ENCODE results near the gene KCNJ2.

Gene KCNJ2

DNA sequence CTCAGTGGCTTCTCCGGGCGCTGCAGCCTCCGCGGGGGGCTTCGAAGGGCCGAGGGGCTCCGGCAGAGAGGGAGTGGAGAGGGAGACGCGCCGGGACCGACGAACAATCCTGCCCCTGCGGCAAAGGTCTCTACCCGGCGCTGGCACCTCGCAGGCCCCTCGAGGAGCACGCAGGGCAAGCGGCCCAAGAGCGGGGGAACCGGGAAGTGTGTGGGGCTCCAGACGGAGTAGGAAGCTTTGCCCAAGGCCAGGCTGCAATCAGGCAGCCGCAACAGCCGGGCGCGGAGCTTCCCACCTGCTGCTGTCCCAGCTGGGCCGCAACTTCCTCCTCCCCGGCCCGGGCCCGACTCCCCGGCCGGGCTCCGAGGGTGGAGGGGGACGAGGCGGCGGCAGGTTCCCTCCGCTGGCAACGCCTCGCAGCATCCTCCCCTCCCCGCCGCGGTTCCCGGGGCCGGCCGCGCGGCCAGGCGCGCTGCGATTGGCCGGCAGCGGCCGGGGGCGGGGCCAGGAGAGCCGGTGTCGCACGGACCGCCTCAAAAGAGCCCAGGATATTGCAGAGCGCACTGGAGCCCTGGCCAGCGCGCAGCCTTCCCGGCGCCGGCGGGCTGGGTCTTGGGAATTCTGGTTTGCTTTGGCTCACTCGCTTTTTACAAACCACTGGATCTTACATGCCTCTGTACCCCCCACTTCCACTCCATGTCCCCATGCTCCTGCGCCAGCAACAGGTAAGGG is at the start of gene KCNJ2:
KCNJ2 (plus strand) TSS at position 556 of the 732 bp plus-strand sequence. CDS start 5,508 bp downstream, outside the sequence.
- H3K9me3 ChIP-seq (ENCODE audit: insufficient read depth, low read length): no peaks in the 10 kb centered on the region
- no peaks in the 10 kb centered on the region for H3K36me3 ChIP-seq (ENCODE audit: low read length)
- TF ChIP-seq EZH2phosphoT487 (conservative IDR thresholded peaks at IDR 0.05; ENCODE audit: low read length): no peak
- TF ChIP-seq, protein P1, sequence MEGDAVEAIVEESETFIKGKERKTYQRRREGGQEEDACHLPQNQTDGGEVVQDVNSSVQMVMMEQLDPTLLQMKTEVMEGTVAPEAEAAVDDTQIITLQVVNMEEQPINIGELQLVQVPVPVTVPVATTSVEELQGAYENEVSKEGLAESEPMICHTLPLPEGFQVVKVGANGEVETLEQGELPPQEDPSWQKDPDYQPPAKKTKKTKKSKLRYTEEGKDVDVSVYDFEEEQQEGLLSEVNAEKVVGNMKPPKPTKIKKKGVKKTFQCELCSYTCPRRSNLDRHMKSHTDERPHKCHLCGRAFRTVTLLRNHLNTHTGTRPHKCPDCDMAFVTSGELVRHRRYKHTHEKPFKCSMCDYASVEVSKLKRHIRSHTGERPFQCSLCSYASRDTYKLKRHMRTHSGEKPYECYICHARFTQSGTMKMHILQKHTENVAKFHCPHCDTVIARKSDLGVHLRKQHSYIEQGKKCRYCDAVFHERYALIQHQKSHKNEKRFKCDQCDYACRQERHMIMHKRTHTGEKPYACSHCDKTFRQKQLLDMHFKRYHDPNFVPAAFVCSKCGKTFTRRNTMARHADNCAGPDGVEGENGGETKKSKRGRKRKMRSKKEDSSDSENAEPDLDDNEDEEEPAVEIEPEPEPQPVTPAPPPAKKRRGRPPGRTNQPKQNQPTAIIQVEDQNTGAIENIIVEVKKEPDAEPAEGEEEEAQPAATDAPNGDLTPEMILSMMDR (IDR thresholded peaks at IDR 0.05; ENCODE audit: insufficient read depth, low read length, poor library complexity, severe bottlenecking): no peak
- no peaks in the 10 kb centered on the region for H3K9me2 ChIP-seq (replicated peaks; ENCODE audit: insufficient read depth, low read length)
- peak within 1 kb of the TSS; percentile 50 for H3K9ac ChIP-seq (ENCODE audit: low read length)
- peak within 1 kb of the TSS; percentile 65 for H3K4me2 ChIP-seq (ENCODE audit: low read depth, low read length, poor library complexity, severe bottlenecking)
- no peaks in the 10 kb centered on the region for H4K20me1 ChIP-seq (ENCODE audit: low read depth, low read length)
- H3K79me2 ChIP-seq (ENCODE audit: insufficient read depth, low read length): no peaks in the 10 kb centered on the region
- peak within 1 kb of the TSS; percentile 61 for H3K4me3 ChIP-seq (ENCODE audit: insufficient read depth, low read length, poor library complexity, severe bottlenecking)
- peak within 1 kb of the TSS; percentile 50 for H2AFZ ChIP-seq (ENCODE audit: low read depth, low read length, severe bottlenecking)
- no peaks in the 10 kb centered on the region for H3K27me3 ChIP-seq (ENCODE audit: low read length)
- no peak within 1 kb of the TSS for H3K27ac ChIP-seq (ENCODE audit: low read depth, low read length)
- no peaks in the 10 kb centered on the region for H3F3A ChIP-seq (ENCODE audit: insufficient read depth)

DNA sequence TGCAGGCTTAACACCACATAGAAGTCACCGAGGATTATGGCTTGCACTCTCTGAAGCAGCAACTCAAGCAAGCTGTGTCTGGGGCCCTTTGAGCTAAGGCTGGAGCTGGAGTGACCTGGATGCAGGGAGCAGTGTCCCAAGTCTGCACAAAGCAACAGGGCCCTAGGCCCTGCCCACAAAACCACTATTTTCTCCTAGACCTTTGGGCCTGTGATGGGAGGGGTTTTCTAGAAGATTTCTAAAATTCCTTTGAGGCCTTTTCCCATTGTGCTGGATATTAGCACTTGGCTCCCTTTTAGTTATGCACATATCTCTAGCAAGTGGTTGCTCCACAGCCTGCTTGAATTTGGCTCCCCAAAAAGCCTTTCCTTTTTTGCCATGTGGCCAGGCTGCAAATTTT is 49.8 kb upstream of the KCNJ2 start:
- Histone ChIP-seq H3K9me3 (ENCODE audit: insufficient read depth, low read length) (no peaks in the 10 kb centered on the region; the same call in 1 of the 2 replicates), H3K36me3 (ENCODE audit: low read length) (no peaks in the 10 kb centered on the region), H3K79me2 (ENCODE audit: insufficient read depth, low read length) (no peaks in the 10 kb centered on the region), H3K9ac (ENCODE audit: low read length) (no peak overlapping the region), H3K4me3 (ENCODE audit: insufficient read depth, low read length, poor library complexity, severe bottlenecking) (no peak overlapping the region), H3F3A (ENCODE audit: insufficient read depth) (no peaks in the 10 kb centered on the region), H2AFZ (ENCODE audit: low read depth, low read length, severe bottlenecking) (no peak overlapping the region), H3K27me3 (ENCODE audit: low read length) (no peaks in the 10 kb centered on the region), H3K27ac (ENCODE audit: low read depth, low read length) (no peak overlapping the region), H3K9me2 (replicated peaks; ENCODE audit: insufficient read depth, low read length) (no peaks in the 10 kb centered on the region), H4K20me1 (ENCODE audit: low read depth, low read length) (no peaks in the 10 kb centered on the region), H3K4me2 (ENCODE audit: low read depth, low read length, poor library complexity, severe bottlenecking) (no peak overlapping the region)
- TF ChIP-seq, protein P1 (IDR thresholded peaks at IDR 0.05; ENCODE audit: insufficient read depth, low read length, poor library complexity, severe bottlenecking): no peak
- TF ChIP-seq EZH2phosphoT487 (conservative IDR thresholded peaks at IDR 0.05; ENCODE audit: low read length): no peak

DNA sequence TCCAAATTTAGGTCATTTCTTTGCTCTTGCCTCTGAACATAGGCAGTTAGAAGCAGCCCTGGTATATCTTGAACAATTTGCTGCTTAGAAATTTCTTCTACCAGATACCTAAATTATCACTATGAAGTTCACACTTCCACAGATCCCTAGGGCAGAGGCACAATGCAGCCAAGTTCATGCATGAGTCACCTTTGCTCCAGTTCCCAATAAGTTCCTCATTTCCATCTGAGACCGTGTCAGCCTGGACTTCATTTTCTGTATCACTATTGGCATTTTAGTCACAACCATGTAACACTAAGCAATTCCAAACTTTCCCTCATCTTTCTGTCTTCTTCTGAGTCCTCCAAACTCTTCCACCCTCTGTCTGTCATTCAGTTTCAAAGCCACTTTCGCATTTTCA is 49.3 kb upstream of the KCNJ2 start:
- Histone ChIP-seq H3K9me3 (ENCODE audit: insufficient read depth, low read length) (no peaks in the 10 kb centered on the region; the same call in 1 of the 2 replicates), H3F3A (ENCODE audit: insufficient read depth) (no peaks in the 10 kb centered on the region), H3K79me2 (ENCODE audit: insufficient read depth, low read length) (no peaks in the 10 kb centered on the region), H3K27ac (ENCODE audit: low read depth, low read length) (no peak overlapping the region), H3K27me3 (ENCODE audit: low read length) (no peaks in the 10 kb centered on the region), H2AFZ (ENCODE audit: low read depth, low read length, severe bottlenecking) (no peak overlapping the region), H3K36me3 (ENCODE audit: low read length) (no peaks in the 10 kb centered on the region), H3K9ac (ENCODE audit: low read length) (no peak overlapping the region), H3K9me2 (replicated peaks; ENCODE audit: insufficient read depth, low read length) (no peaks in the 10 kb centered on the region), H3K4me3 (ENCODE audit: insufficient read depth, low read length, poor library complexity, severe bottlenecking) (no peak overlapping the region), H3K4me2 (ENCODE audit: low read depth, low read length, poor library complexity, severe bottlenecking) (no peak overlapping the region), H4K20me1 (ENCODE audit: low read depth, low read length) (no peaks in the 10 kb centered on the region)
- TF ChIP-seq EZH2phosphoT487 (conservative IDR thresholded peaks at IDR 0.05; ENCODE audit: low read length): no peak
- TF ChIP-seq, protein P1 (IDR thresholded peaks at IDR 0.05; ENCODE audit: insufficient read depth, low read length, poor library complexity, severe bottlenecking): no peak

Measured in SU-DHL-6 (cell line).